Caki2 (cell line): Measurements from ENCODE around the gene RHBDL1. TPM values are rescaled to one million over a fixed set of nuclear protein-coding genes. Genes with fewer than 3 reads are reported as not detected.
A peak's percentile ranks its signal among the peaks of the same experiment; 100 is the strongest.
"Not testable (repeated sequence)": the region's sequence is repeated elsewhere in the genome, so short reads cannot be mapped to it uniquely, and the experiment has no call there.

Experiments
- DNase-seq: peaks from one replicate; pipeline ENCODE4 v3.0.0-alpha.2; 2015; ENCODE audit warnings: low read depth
- in situ Hi-C: cut with HindIII; loops from 2 replicates; pipeline ENCODE4 v1.10.0; 2016; ENCODE audit warnings: low sequenced_read_pairs, low pct_unique_long_range_greater_than_20kb, mixed read lengths
- total RNA-seq: library from RNA; depleted of rRNA; stranded (reverse); fragments of >200 nt; shearing (Covaris generic); gene quantifications from 2 replicates; pipeline ENCODE4 v1.2.3, GENCODE V29; 2014; ENCODE audit warnings: low replicate concordance

The RHBDL1 gene
- total RNA-seq, 1 experiment from 2014 or later, result 0.68 TPM

DNA sequence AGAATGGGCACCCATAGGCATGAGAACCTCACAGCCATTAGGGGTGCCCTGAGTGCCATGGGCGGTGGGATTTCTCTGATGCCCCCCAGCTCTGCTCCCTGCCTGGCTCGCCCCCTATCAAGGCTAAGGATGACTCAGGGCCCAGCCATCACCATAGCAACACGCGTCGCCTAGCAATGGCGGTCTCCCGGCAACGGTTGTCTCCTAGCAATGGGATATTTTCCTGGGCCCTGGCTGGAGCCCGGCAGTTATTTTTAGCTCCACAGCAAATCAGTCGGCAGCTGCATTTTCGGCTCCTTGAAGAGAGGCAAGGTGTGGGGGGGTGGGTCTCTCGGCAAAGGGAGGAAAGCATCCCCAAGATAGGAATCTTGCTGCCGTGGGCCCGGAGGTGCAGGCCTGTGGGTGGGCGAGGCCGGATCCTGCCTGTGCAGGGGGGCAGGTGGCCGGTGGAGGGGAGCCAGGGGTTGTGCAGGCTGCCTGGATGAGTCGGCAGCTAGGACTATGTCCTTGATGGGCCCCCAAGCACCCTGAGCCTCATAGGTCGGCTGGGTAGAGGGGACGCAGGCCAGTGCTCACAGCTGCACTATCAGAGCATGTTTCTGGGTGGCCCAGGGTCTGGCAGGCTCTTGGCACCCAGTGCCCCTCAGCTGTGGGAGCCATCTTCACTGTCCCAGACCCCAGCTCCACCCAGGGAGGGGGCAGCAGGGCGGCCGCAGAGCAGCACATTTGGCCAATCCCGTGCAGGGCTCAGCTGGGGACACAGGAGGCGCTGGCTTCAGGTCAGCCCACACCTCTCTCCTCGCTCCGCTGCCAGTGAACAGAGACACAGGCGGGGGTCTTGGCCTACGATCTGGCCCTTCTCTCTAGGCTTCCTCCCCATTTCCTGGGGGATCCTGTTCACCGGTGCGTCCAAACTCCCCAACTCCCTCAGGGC lies 34.4 kb downstream of the RHBDL1 start:
- in situ Hi-C loops, result no loop called here
- DNase-seq, result peak; percentile 95

DNA sequence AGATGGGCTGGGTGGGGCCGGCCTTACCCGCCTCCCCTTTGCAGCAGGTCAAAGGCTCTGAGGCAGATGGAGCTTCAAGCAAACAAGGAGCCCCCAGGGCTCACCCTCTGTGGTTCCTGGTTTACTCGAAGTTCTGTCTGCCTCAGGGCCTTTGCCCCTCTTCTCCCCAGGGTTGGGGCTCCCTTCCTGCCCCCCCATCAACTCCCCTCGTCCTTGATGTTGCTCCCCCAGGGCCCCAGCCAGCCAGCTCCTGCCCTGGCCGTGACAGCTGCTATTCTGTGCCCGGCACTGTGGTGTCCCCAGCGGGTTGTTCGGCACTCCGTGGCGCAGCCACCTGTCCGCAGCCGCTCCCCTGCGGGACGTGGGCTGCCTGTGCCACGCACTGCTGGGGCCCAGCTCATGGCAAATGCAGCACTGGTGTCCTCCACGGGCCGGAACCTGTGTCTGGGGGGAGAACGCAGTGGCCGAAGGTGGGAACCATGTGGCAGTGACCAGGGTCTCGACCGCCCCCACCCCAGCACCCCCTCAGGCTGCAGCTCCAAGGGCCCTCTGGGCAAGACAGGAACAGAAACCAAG lies 35.1 kb downstream of the RHBDL1 start:
- no peak for DNase-seq
- in situ Hi-C loops, result no loop called here

DNA sequence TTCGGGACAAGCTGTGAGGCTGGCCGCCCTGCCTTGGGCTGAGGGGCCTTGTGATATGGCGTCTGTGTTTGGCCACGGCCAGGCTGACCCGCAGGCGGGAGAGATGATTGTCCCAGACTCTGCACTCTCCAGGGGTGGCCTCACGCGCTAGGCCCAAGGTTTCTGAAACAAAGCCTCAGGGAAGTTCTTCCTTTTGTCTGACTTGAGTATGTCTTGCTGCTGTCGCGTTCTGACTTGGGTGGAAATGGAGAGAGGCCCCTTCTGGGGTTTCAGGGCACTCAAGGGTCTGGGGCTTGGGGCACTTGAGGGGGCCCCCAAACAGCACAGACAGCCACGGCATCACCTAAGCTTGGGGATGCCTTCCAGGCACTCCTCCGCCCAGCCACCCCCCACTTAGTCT lies 35.6 kb downstream of the RHBDL1 start:
- in situ Hi-C loops, result no loop called here
- DNase-seq, result no peak

DNA sequence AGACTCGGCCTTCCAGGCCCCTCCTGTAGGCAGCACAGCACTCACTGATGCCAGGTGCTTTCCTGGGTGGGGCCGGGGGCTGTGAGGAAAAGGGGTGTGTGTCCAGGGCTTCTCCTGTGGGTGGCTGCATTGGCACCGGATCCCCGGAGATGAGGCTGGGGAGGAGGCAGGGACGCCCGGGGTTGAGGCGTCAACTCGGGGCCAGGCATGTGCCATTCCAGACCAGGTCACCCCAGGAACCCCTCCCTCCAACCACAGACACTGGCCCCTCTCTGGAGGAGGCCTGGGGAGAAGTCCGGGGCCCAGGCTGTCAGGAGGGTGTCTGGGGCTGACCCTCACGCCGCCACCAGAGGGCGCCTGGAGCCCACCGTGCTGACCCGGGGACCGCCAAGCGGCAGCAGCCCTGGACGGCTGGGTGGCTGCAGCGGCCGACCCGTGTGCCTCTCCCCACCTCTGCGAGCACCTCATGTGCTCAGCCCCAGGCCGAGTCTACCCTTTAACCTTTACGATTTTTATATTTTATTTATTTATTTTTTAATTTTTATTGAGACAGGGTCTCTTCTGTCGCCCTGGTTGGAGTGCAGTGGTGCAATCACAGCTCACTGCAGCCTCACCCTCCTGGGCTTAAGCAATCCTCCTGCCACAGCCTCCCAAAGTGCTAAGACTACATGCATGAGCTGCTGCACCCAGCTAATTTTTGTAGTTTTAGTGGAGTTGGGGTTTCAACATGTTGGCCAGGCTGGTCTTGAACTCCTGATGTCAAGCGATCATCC lies 36.3 kb downstream of the RHBDL1 start:
- in situ Hi-C loops, result no loop called here
- peak; percentile 86 for DNase-seq

DNA sequence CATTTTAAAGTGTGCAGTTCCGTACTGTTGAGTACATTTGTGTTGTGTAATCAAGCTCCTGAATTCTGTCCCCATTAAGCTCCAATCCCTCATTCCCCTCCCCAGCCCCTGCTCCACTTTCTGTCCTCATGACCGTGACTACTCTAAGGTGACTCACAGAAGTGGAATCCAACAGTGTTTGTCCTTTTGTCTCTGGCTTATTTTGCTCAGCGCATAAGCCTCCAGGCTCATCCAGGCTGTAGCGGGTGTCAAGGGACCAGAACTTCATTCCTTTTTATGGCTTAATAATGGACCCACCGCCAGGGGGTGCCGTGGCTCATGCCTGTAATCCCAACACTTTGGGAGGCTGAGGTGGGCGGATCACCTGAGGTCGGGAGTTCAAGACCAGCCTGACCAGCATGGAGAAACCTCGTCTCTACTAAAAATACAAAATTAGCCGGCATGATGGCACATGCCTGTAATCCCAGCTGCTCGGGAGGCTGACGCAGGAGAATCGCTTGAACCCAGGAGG lies 37.3 kb downstream of the RHBDL1 start:
- peak; percentile 99 for DNase-seq
- in situ Hi-C loops, result not testable (repeated sequence)

DNA sequence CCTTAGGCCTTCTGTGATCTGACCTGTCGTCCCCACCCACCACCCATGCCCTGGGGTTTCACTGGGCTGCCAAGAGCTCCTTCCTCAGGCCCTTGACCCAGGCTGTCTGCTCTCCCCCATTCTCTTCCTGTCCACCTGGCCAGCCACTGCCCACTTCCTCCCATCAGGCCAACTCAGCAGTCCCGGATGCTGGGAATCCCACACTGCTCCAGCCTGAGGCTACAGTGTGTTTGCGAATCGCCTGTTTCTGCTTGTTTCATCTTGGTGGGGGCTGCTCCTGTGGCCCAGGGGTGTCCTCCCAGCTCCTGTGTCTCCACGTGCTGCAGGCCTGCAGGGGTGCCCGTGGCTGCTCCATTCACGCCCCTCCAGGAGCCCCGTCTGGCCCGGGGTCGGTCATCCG lies 38.6 kb downstream of the RHBDL1 start:
- in situ Hi-C loops, result no loop called here

DNA sequence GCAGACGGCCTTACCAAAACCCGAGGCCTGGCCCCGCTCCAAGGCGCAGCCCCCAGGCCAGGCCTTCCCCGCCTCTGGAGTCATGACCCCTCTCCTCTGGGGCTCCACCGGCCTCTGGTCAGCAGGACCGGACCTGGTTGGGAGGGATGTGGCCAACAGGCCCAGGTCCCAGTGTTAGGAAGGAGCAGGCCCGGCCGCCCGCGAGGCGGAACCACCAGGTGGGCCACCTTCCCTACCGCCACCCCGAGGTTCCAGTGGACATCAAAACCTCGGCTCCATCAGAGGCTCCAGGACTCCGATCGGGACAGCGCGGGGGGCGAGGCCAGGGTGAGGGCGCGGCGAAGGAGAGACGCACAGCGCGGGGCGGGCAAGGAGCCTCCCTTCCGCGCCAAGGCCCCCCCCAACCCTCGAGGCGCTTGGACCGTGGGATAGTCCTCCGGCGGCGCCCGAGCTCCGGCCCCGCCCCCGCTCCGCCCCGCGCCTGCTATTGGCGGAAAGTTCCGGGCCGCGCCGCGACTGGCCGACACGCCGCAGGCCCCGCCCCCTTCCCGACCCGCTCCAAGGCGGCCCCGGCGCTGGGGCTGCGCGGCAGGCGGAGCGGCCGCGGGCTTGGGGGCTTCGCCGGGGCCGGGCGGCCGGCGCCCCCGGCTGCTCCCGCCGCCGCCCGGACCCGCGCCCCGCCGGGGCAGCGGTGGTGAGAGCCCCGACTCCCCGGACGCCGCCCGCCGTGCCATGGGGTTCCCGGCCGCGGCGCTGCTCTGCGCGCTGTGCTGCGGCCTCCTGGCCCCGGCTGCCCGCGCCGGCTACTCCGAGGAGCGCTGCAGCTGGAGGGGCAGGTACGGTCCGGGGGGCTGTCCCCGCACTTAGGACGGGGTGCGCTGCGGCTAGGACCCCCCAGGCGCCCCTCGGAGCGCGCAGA lies 39.3 kb downstream of the RHBDL1 start, which contains the start of gene METRN:
Gene METRN, plus strand, starts transcription at position 561 of the 919 bp plus-strand sequence. Its CDS starts 172 bp downstream, at position 733.
- in situ Hi-C loops, result no loop called here
- DNase-seq, result peak; percentile 95

More for the DNA sequence above, 38.6 kb downstream of the RHBDL1 start:
- DNase-seq, result peak; percentile 82

DNA sequence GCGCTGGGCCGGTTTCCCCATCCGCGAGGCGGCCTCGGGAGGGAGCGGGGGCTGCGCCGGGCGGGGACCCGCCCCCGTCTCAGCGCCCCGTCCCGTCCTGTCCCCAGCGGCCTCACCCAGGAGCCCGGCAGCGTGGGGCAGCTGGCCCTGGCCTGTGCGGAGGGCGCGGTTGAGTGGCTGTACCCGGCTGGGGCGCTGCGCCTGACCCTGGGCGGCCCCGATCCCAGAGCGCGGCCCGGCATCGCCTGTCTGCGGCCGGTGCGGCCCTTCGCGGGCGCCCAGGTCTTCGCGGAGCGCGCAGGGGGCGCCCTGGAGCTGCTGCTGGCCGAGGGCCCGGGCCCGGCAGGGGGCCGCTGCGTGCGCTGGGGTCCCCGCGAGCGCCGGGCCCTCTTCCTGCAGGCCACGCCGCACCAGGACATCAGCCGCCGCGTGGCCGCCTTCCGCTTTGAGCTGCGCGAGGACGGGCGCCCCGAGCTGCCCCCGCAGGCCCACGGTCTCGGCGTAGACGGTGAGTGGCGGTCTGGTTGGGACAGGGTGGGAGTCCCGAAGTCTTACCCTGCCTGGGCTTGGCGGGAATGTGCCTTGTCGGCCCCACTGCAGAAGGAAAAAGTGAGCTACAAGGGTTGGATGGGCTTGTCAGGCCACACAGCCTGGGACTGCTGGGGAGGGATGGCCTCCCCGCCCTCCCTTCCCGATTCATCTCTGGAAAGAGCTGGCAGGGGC lies 40.2 kb downstream of the RHBDL1 start:
- in situ Hi-C loops, result no loop called here
- peak; percentile 59 for DNase-seq

DNA sequence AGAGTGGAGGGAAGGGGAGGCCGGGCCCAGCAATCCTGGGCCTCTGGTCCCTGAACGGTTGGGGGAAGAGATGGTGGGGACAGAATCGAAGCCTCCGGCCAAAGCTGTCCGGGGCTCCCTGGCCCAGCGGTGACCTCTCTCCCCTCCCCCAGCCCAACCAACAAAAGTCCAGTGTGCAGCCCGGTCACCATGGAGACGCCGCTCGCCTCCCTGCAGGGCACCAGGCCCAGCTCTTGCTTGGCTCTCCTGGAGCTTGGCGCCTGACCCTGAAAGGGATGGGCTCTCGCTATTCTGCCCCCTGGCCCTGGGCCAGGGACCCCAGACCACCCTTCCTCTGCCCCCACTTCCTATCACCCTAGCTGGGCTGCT lies 40.7 kb downstream of the RHBDL1 start:
- in situ Hi-C loops, result no loop called here
- peak; percentile 83 for DNase-seq

DNA sequence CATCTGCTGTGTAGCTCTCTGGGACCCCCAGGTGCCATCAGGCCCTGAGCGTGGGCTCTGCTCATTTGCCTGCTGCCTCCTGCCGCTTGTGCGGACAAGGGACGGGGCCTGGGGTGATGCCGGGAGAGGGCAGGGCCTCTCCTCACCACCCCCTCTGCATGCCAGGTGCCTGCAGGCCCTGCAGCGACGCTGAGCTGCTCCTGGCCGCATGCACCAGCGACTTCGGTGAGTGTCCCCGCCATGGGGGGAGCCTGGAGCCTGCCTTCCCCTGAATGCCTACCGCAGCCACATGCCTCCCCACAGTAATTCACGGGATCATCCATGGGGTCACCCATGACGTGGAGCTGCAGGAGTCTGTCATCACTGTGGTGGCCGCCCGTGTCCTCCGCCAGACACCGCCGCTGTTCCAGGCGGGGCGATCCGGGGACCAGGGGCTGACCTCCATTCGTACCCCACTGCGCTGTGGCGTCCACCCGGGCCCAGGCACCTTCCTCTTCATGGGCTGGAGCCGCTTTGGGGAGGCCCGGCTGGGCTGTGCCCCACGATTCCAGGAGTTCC lies 41.4 kb downstream of the RHBDL1 start:
- in situ Hi-C loops, result no loop called here
- DNase-seq, result no peak

DNA sequence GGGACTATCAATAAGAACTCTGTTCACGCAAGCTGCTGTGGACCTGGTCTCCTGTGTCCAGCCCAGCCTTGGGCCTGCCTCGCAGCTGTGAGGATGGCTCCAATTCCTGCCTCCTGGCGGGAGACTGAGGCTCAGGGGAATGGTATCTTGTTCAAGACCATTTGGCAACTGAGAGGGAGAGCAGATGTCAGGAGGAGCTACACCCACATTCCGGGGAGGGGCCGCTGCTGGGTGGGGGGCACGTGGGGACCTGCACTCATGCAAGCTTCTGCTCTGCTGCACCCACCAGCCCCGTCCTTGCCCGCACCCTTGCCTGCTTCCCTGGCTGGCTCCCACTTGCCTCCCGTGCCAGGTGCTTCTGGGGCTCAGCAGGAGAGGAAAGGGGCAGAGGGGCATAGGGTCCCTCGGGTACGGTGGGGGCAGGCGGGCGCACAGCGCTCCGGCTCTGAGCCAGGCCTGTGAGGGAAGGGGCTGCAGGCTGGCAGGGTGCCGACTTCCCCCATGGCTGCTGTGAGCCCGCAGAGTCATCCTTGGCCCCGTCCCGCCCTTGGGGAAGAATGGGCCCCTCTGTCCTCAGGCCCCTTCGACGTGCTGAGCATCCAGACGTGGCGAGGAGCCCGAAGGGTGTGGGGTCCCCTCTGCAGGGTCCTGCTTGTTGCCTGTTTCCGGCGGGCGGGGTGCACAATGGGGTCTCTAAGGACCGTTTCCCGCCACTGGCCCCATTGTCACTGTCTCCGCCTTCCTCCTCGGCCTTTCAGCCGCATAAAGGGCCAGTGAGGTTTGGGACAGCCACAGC lies 42.2 kb downstream of the RHBDL1 start:
- in situ Hi-C loops, result no loop called here
- no peak for DNase-seq

DNA sequence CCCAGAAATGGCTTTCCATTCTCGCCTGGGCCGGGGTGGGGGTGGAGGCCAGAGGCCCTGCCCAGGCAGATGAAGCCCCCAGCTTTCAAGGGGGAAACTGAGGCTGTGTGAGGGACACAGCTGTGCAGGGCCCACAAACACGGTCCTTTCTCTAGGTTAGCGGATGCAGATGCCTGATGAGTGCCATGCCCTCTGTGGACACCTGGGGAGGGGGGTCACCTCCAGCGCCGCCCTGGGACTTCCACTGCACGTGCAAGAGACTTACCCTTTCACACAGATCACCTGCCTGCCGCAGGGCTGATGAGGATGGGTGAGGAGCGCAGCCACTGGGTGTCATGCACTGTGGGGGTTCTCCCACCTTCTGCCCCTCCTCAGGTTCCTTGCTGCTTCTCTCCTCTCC lies 42.9 kb downstream of the RHBDL1 start:
- in situ Hi-C loops, result no loop called here
- no peak for DNase-seq

DNA sequence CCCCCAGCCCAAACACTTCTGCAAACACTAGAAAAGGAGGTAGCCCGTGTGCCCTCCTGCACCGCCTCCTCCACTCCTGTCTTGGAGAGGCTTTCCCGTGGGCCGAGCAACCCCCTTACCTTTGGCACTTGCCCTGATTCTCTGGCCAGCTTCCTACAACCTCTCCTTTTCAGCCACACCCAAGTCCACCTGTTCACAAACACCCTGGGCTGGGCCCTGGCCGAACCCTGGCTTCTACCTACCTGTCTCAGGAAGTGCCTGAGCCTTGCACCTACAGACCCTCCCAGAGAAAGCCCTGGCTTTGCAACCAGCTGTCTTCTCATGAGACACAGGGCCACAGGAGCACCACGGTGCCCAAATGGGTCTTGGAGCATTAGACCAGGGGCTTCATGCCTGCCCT lies 43.5 kb downstream of the RHBDL1 start:
- in situ Hi-C loops, result no loop called here
- DNase-seq, result no peak

DNA sequence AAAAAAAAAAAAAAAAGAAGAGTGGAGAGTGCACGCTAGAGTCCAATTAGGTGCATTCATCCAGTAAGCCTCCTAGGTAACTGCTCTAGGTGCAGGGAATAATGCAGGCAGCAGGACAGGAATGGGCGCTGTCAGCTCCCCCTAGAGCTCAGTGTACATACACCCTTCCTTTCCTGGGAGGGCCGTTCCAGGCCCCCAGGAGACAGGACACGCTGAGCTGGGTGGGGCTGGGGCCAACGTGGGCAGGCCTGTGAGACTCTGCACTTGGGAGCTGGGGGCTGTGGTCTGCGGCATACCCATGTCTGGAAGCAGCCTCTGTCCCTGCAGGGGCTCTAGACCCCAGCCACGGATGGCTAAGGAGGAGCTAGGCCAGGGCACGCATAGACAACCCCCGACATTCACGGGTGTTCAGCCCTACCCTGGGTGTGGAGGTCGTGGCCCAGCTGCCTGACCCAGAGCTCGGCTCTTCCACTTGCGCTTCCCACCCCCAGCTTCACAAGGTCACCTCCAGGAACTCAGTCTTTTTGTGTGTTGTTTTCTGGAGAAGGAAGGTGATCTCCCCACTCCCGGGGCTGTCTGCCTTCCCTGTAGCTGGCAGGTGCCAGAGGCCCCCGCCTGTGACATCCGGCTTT lies 44.5 kb downstream of the RHBDL1 start:
- in situ Hi-C loops, result no loop called here
- DNase-seq, result peak; percentile 75

DNA sequence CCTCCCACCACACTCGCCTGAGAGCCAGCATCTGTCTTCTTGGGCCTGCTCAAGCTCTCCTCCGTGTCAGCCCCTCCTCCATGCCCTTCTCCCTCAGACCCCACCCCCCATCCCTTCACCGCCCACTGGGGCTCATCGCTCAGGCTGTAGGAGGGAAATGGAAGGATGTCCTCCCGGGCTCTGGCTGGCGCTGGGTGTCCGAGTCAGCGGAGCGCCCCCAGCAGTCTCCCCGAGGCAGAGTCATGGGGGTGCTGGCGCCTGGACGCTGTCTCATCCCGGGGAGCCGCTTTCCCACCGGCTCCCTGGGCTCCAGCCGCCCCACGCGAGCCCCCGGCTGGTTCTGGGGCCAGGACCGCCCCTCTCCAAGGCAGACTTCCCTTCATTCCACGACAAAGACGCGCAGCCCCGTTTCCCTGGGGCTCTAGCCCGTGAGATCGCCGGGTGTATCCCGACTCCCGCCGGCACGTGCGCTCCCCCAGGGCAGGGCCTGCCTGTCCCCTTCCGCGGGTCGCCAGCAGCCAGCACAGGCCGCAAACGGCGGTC lies 45.0 kb downstream of the RHBDL1 start:
- in situ Hi-C loops, result no loop called here
- DNase-seq, result peak; percentile 85
